MCF 10A (cell line): ENCODE data around the gene AGO3. TPM values are rescaled to one million over a fixed set of nuclear protein-coding genes. Genes with fewer than 3 reads are reported as not detected.

Source experiments
- BruUV-seq: library from RNA; stranded (reverse); fragments of 400-500 nt; replicated peaks from 2 replicates; lab custom pipeline; 2021; lab: Mats Ljungman, UMichigan
- CTCF ChIA-PET: fragments of 300-600 bp; sonication (Branson Sonifier 250); formaldehyde crosslinking; extraction: SDS; loops from one replicate; lab custom pipeline; 2021; ENCODE audit warnings: antibody characterized with exemption, inconsistent platforms; lab: Yijun Ruan, JAX
- POLR2A ChIA-PET: fragments of 300-600, 350-650 bp; sonication (Branson Sonifier 250); formaldehyde crosslinking; extraction: SDS; loops from one replicate; lab custom pipeline; 2020; ENCODE audit warnings: antibody characterized with exemption, inconsistent platforms; lab: Yijun Ruan, JAX
- DNase-seq: peaks from one replicate; pipeline ENCODE4 v3.0.0-alpha.2; 2018; ENCODE audit not compliant: unreplicated experiment
- H3K27ac Mint-ChIP-seq: one replicate; pipeline ENCODE4 v1.8.0; 2022; ENCODE audit warnings: mild to moderate bottlenecking, low read depth, mixed read lengths; ENCODE audit not compliant: unreplicated experiment
- H3K27me3 Mint-ChIP-seq: one replicate; pipeline ENCODE4 v1.8.0; 2022; ENCODE audit warnings: mixed read lengths; ENCODE audit not compliant: insufficient read depth, unreplicated experiment
- H3K36me3 Mint-ChIP-seq: one replicate; pipeline ENCODE4 v1.8.0; 2022; ENCODE audit warnings: mild to moderate bottlenecking, moderate library complexity, mixed read lengths; ENCODE audit not compliant: insufficient read depth, unreplicated experiment
- H3K4me1 Mint-ChIP-seq: one replicate; pipeline ENCODE4 v1.8.0; 2022; ENCODE audit warnings: mixed read lengths; ENCODE audit not compliant: insufficient read depth, unreplicated experiment
- H3K4me3 Mint-ChIP-seq: one replicate; pipeline ENCODE4 v1.8.0; 2022; ENCODE audit warnings: mild to moderate bottlenecking, moderate library complexity, mixed read lengths; ENCODE audit not compliant: unreplicated experiment
- H3K9me3 Mint-ChIP-seq: one replicate; pipeline ENCODE4 v1.8.0; 2022; ENCODE audit warnings: mixed read lengths; ENCODE audit not compliant: unreplicated experiment
- intact Hi-C: fragments of 100-400 bp; cut with micrococcal nuclease; formaldehyde crosslinking; loops from 2 replicates; pipeline ENCODE4 v1.14.1; 2022
- total RNA-seq: library from RNA; stranded (reverse); gene quantifications from 2 replicates; pipeline ENCODE4 v1.2.3, GENCODE V29; 2022
- TF ChIP-seq, protein P1 (sequence below): fragments of 200-600 bp; IDR thresholded peaks from one replicate; pipeline ENCODE4 v1.8.0; 2022; ENCODE audit warnings: antibody characterized with exemption, mild to moderate bottlenecking; ENCODE audit not compliant: unreplicated experiment

Gene AGO3
- total RNA-seq, 1 experiment from 2014 or later, result 31.6 TPM

DNA sequence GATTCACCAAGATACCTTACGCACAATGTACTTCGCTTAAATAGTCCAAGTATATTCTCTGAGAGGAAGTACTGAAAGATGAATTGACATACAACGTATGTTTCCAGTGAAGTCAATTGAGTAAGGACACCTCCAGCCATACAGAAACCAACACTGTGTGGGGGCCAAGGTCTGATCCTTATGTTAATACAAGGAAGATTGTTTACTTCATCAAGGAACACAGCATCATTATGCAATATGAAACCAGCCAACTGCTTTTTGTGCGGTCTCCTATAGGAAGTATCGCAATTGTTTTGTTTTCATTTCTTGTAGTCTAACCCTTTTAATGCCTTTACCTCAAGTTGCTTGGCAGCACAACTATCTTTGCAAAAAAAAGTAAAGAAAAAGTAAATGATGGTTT is 124.8 kb downstream of the AGO3 start:
- intact Hi-C loops, result no loop called here
- CTCF ChIA-PET, result no interaction called here
- Mint-ChIP-seq H3K4me3 (no peak overlapping the region), H3K36me3 (peaks cover 31% of the 10 kb centered on the region), H3K27me3 (no peaks in the 10 kb centered on the region), H3K9me3 (no peaks in the 10 kb centered on the region), H3K4me1 (no peaks in the 10 kb centered on the region), H3K27ac (no peak overlapping the region)
- DNase-seq, result no peak
- POLR2A ChIA-PET, result no interaction called here
- BruUV-seq, result no TSS peak
- TF ChIP-seq, protein P1, sequence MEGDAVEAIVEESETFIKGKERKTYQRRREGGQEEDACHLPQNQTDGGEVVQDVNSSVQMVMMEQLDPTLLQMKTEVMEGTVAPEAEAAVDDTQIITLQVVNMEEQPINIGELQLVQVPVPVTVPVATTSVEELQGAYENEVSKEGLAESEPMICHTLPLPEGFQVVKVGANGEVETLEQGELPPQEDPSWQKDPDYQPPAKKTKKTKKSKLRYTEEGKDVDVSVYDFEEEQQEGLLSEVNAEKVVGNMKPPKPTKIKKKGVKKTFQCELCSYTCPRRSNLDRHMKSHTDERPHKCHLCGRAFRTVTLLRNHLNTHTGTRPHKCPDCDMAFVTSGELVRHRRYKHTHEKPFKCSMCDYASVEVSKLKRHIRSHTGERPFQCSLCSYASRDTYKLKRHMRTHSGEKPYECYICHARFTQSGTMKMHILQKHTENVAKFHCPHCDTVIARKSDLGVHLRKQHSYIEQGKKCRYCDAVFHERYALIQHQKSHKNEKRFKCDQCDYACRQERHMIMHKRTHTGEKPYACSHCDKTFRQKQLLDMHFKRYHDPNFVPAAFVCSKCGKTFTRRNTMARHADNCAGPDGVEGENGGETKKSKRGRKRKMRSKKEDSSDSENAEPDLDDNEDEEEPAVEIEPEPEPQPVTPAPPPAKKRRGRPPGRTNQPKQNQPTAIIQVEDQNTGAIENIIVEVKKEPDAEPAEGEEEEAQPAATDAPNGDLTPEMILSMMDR, result no peak

DNA sequence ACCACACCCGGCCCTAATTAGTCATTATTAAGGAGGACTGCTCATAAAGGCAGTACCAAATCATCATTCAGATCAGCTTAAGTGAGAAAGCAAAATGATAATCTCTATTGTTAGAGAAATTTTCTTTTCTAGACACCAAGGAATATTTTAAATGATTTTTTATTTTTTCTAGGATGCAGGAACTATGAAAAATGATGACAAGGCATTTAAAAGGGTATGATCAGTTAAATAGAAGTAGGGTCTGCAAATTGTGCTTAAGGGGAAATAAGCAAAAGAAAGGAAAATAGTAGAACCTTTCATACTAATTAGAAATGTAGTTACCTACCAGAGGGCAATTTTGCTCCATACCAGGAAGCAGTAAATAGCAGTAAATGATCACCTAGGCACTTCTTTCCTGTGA is 131.4 kb downstream of the AGO3 start:
- no peak overlapping the region for H3K27ac Mint-ChIP-seq
- intact Hi-C loops, result no loop called here
- TF ChIP-seq, protein P1, result no peak
- H3K4me3 Mint-ChIP-seq, result no peak overlapping the region
- POLR2A ChIA-PET, result interaction anchor here (0.8 to 0.9 kb wide), 2 partner anchors 9 to 88 kb away, joined by 3 read pairs; no protein-coding TSS in a partner anchor
- no peaks in the 10 kb centered on the region for H3K27me3 Mint-ChIP-seq
- H3K36me3 Mint-ChIP-seq, result peaks cover 9% of the 10 kb centered on the region
- no peak for DNase-seq
- CTCF ChIA-PET, result no interaction called here
- no peaks in the 10 kb centered on the region for H3K9me3 Mint-ChIP-seq
- BruUV-seq, result no TSS peak
- H3K4me1 Mint-ChIP-seq, result no peaks in the 10 kb centered on the region

DNA sequence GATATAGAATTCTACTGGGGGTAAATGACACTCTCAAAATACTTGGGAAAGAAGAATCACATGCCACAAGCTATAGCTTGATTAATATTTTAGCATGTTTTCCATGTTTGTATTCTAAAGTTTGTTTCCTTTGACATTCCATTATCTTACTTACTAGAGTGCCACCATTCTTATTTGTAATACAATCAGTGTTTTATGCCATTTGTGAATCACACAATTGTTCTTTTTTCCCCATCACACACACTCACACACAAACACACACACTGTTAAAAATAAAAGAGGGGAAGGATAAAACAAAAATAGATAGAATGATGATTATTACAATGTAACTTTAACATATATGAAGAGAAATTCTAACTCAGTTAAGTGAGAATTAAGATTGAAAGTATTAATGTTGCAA is 137.0 kb downstream of the AGO3 start:
- Mint-ChIP-seq H3K36me3 (peaks cover 1% of the 10 kb centered on the region), H3K27ac (no peak overlapping the region), H3K27me3 (no peaks in the 10 kb centered on the region), H3K4me1 (no peaks in the 10 kb centered on the region), H3K4me3 (no peak overlapping the region), H3K9me3 (no peaks in the 10 kb centered on the region)
- ChIA-PET CTCF (interaction anchor here (0.6 kb wide), 1 partner anchor 212 kb away, joined by 3 read pairs; no protein-coding TSS in a partner anchor), POLR2A (no interaction called here)
- TF ChIP-seq, protein P1, result no peak
- DNase-seq, result no peak
- intact Hi-C loops, result no loop called here
- no TSS peak for BruUV-seq

DNA sequence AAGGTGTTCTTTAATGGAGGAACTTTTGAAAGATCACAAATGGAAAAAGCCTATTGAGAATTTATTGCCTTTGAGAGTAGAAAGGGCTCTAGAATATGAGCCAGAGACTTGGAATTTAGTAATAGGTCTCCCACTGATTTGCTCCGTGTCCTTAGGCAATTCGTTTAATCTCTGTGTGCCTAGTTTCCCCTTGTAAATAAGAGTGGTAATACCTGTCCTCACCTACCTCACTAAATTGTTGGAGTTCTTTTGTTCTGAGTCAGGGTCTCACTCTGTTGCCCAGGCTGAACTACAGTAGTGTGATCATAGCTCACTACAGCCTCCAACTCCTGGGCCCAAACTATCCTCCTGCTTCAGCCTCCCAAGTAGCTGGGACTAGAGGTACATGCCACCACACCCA is 138.0 kb downstream of the AGO3 start:
- no peak overlapping the region for H3K4me3 Mint-ChIP-seq
- H3K27me3 Mint-ChIP-seq, result no peaks in the 10 kb centered on the region
- no peaks in the 10 kb centered on the region for H3K4me1 Mint-ChIP-seq
- no peak overlapping the region for H3K27ac Mint-ChIP-seq
- DNase-seq, result no peak
- ChIA-PET CTCF (interaction anchor here (1.0 kb wide), 1 partner anchor 186 kb away, joined by 4 read pairs; the partner anchor contains the start of gene AGO1), POLR2A (no interaction called here)
- H3K9me3 Mint-ChIP-seq, result no peaks in the 10 kb centered on the region
- H3K36me3 Mint-ChIP-seq, result peaks cover 5% of the 10 kb centered on the region
- TF ChIP-seq, protein P1, result no peak
- intact Hi-C loops, result no loop called here
- BruUV-seq, result no TSS peak
